A549 (cell line): ENCODE data around the gene TEAD4. TPM values are rescaled to one million over a fixed set of nuclear protein-coding genes. Genes with fewer than 3 reads are reported as not detected.

Experiments
- ATAC-seq, 2 experiments: fragments of 200-7000 bp in 1 of 2; fragments of >200 bp in 1 of 2; cut with Nextera tagmentation in 1 of 2; cut with Tn5 transposase in 1 of 2; 3 replicates each; pipeline versions ENCODE4 v1.8.0 to v1.9.1; 2018 to 2020; ENCODE audit warnings: mild to moderate bottlenecking in 1 of 2, moderate library complexity in 1 of 2
- CTCF ChIA-PET: fragments of 300-600 bp; sonication (Branson Sonifier 250); formaldehyde crosslinking; extraction: SDS; loops from one replicate; lab custom pipeline; 2021; ENCODE audit warnings: antibody characterized with exemption, inconsistent platforms; lab: Yijun Ruan, JAX
- POLR2A ChIA-PET: fragments of 350-600 bp; formaldehyde crosslinking; extraction: SDS; loops from one replicate; lab custom pipeline; 2021; ENCODE audit warnings: antibody characterized with exemption, inconsistent platforms; lab: Yijun Ruan, JAX
- DNase-seq, 2 experiments: peaks; one replicate each; pipeline versions ENCODE4 v3.0.0 to v3.0.0-alpha.2; 2011 to 2016; ENCODE audit warnings: low read depth in 1 of 2, low spot score in 1 of 2
- FAIRE-seq: peaks from 2 replicates; lab custom pipeline; 2011; peaks lifted over from hg19 to GRCh38; lab: Jason Lieb, UNC
- H3K27ac ChIP-seq, 2 experiments: fragments of >200 bp; sonication (Bioruptor Twin); formaldehyde crosslinking; 3 replicates each; pipeline ENCODE4 v1.5.1; 2016 to 2017
- H3K4me1 ChIP-seq: fragments of >200 bp; sonication (Bioruptor Twin); formaldehyde crosslinking; 3 replicates; pipeline ENCODE4 v1.6.1; 2016
- H3K4me2 ChIP-seq: fragments of >200 bp; sonication (Bioruptor Twin); formaldehyde crosslinking; 3 replicates; pipeline ENCODE4 v1.6.1; 2016
- H3K4me3 ChIP-seq: fragments of >200 bp; sonication (Bioruptor Twin); formaldehyde crosslinking; 3 replicates; pipeline ENCODE4 v1.5.1; 2016
- H3K9me3 ChIP-seq: fragments of >200 bp; sonication (Bioruptor Twin); formaldehyde crosslinking; 3 replicates; pipeline ENCODE4 v1.6.1; 2016
- BHLHE40 ChIP-seq: IDR thresholded peaks from 2 replicates; pipeline ENCODE4 v1.6.1; 2012; ENCODE audit warnings: low read depth, low read length, inconsistent platforms
- CEBPB ChIP-seq, 2 experiments: fragments of >200 bp in 1 of 2; sonication (Bioruptor Twin) in 1 of 2; formaldehyde crosslinking in 1 of 2; IDR thresholded peaks; 2 replicates each; pipeline ENCODE4 v1.6.1; 2012 to 2016
- CHD2 ChIP-seq: fragments of 150-350 bp; IDR thresholded peaks from 2 replicates; pipeline ENCODE4 v1.6.1; 2014; ENCODE audit warnings: low read length; ENCODE audit not compliant: partially characterized antibody
- CHD4 ChIP-seq: fragments of 200-600 bp; sonication (generic); IDR thresholded peaks from 2 replicates; pipeline ENCODE4 v1.6.1; 2016; ENCODE audit warnings: antibody characterized with exemption, mild to moderate bottlenecking, borderline replicate concordance
- CTCF ChIP-seq: fragments of >200 bp; sonication (Bioruptor Twin); formaldehyde crosslinking; IDR thresholded peaks from 3 replicates; pipeline ENCODE4 v1.5.1; 2016
- EHF ChIP-seq: fragments of 250-450 bp; sonication (Bioruptor Pico); IDR thresholded peaks from 2 replicates; pipeline ENCODE4 v1.5.0; 2020; ENCODE audit warnings: mild to moderate bottlenecking
- ELK1 ChIP-seq: fragments of 150-350 bp; IDR thresholded peaks from 2 replicates; pipeline ENCODE4 v1.6.1; 2014; ENCODE audit warnings: low read depth, mild to moderate bottlenecking, low read length
- EP300 ChIP-seq, 2 experiments: fragments of >200 bp; sonication (Bioruptor Twin); formaldehyde crosslinking; IDR thresholded peaks; 2 replicates in 1 of 2; 3 replicates in 1 of 2; pipeline ENCODE4 v1.6.1; 2016 to 2017
- ESRRA ChIP-seq: fragments of 150-350 bp; IDR thresholded peaks from 2 replicates; pipeline ENCODE4 v1.6.1; 2014; ENCODE audit warnings: mild to moderate bottlenecking, low read length, borderline replicate concordance
- FOSL2 ChIP-seq, 2 experiments: fragments of 450-650 bp in 1 of 2; fragments of >200 bp in 1 of 2; sonication (Bioruptor Twin) in 1 of 2; formaldehyde crosslinking; IDR thresholded peaks; 2 replicates each; pipeline versions ENCODE4 v1.5.0 to v1.6.1; 2016 to 2020; ENCODE audit warnings: mild to moderate bottlenecking in 1 of 2, moderate library complexity in 1 of 2
- HDAC2 ChIP-seq: fragments of 200-600 bp; sonication (generic); IDR thresholded peaks from 2 replicates; pipeline ENCODE4 v1.6.1; 2016
- HES2 ChIP-seq: fragments of >200 bp; sonication (Bioruptor Twin); formaldehyde crosslinking; IDR thresholded peaks from 2 replicates; pipeline ENCODE4 v1.6.1; 2016
- HEYL ChIP-seq: fragments of 250-450 bp; sonication (Bioruptor Pico); IDR thresholded peaks from 2 replicates; pipeline ENCODE4 v1.8.0; 2021; ENCODE audit warnings: mild to moderate bottlenecking, moderate library complexity
- HOXB13 ChIP-seq: fragments of 250-450 bp; sonication (Bioruptor Pico); IDR thresholded peaks from 2 replicates; pipeline ENCODE4 v1.5.0; 2020; ENCODE audit warnings: low read depth, mild to moderate bottlenecking, moderate library complexity
- JUNB ChIP-seq: fragments of >200 bp; sonication (Bioruptor Twin); formaldehyde crosslinking; IDR thresholded peaks from 2 replicates; pipeline ENCODE4 v1.6.1; 2016
- KDM1A ChIP-seq: fragments of 200-600 bp; sonication (generic); IDR thresholded peaks from 2 replicates; pipeline ENCODE4 v1.6.1; 2016; ENCODE audit warnings: low read depth, mild to moderate bottlenecking
- MAZ ChIP-seq: fragments of 150-350 bp; IDR thresholded peaks from 2 replicates; pipeline ENCODE4 v1.6.1; 2014; ENCODE audit warnings: antibody characterized with exemption, low read depth, low read length, borderline replicate concordance
- NFE2L2 ChIP-seq: fragments of 150-350 bp; conservative IDR thresholded peaks from 2 replicates; pipeline ENCODE4 v1.6.1; 2014; ENCODE audit warnings: low read length
- NPAS2 ChIP-seq: fragments of 250-450 bp; sonication (Bioruptor Pico); IDR thresholded peaks from 2 replicates; pipeline ENCODE4 v1.8.0; 2022; ENCODE audit warnings: mild to moderate bottlenecking, moderate library complexity, borderline replicate concordance
- POLR2AphosphoS2 ChIP-seq: conservative IDR thresholded peaks from 2 replicates; pipeline ENCODE4 v1.6.1; 2012; ENCODE audit warnings: low read length, improper control_type of control experiment, inconsistent platforms
- RCOR1 ChIP-seq: fragments of 150-350 bp; IDR thresholded peaks from 2 replicates; pipeline ENCODE4 v1.6.1; 2014; ENCODE audit warnings: antibody characterized with exemption, low read length, low read depth
- RFX5 ChIP-seq: fragments of 450-650 bp; IDR thresholded peaks from 2 replicates; pipeline ENCODE4 v1.7.1; 2014; ENCODE audit warnings: antibody characterized with exemption, mild to moderate bottlenecking, moderate library complexity
- SMC3 ChIP-seq: fragments of >200 bp; sonication (Bioruptor Twin); formaldehyde crosslinking; IDR thresholded peaks from 3 replicates; pipeline ENCODE4 v1.6.1; 2018; ENCODE audit warnings: inconsistent platforms
- SREBF2 ChIP-seq: fragments of 450-650 bp; IDR thresholded peaks from 2 replicates; pipeline ENCODE4 v1.6.1; 2014; ENCODE audit warnings: mild to moderate bottlenecking, moderate library complexity
- TFCP2L1 ChIP-seq: fragments of 250-450 bp; sonication (Bioruptor Pico); IDR thresholded peaks from 2 replicates; pipeline ENCODE4 v1.5.0; 2021; ENCODE audit warnings: mild to moderate bottlenecking
- TP53 ChIP-seq: fragments of 250-450 bp; sonication (Bioruptor Pico); IDR thresholded peaks from 2 replicates; pipeline ENCODE4 v1.5.0; 2021; ENCODE audit warnings: mild to moderate bottlenecking, moderate library complexity
- ZFP36 ChIP-seq: fragments of 450-650 bp; IDR thresholded peaks from 2 replicates; pipeline ENCODE4 v1.6.1; 2014; ENCODE audit warnings: borderline replicate concordance; ENCODE audit not compliant: partially characterized antibody
- WGBS: methylation state at CpG from one replicate; pipeline ENCODE4 v1.1.6; 2017; ENCODE audit errors: missing lambda C conversion rate; 5-methylcytosine and 5-hydroxymethylcytosine counted together
- polyA plus RNA-seq, 4 experiments: library from polyadenylated mRNA; depleted of rRNA in 3 of 4; stranded (reverse); fragments of >200 nt; fragmentation: RNase III in 1 of 4; extraction: RNeasy Plus Mini Kit Qiagen cat#74134 plus additional on column Dnase treatment in 1 of 4; gene quantifications; 2 replicates in 3 of 4; 3 replicates in 1 of 4; pipeline ENCODE4 v1.2.3, GENCODE V29; 2011 to 2017
- TF ChIP-seq, protein P1 (sequence below): fragments of >200 bp; sonication (Bioruptor Twin); formaldehyde crosslinking; IDR thresholded peaks from 3 replicates; pipeline ENCODE4 v1.6.1; 2016
- TF ChIP-seq, protein P2 (sequence below): fragments of 450-650 bp; IDR thresholded peaks from 2 replicates; pipeline ENCODE4 v1.6.1; 2014; ENCODE audit warnings: antibody characterized with exemption

The TEAD4 gene
- polyA plus RNA-seq, 2 of the 4 experiments (the other 2 are of a cell fraction) = 22.6 to 31.8 TPM

DNA sequence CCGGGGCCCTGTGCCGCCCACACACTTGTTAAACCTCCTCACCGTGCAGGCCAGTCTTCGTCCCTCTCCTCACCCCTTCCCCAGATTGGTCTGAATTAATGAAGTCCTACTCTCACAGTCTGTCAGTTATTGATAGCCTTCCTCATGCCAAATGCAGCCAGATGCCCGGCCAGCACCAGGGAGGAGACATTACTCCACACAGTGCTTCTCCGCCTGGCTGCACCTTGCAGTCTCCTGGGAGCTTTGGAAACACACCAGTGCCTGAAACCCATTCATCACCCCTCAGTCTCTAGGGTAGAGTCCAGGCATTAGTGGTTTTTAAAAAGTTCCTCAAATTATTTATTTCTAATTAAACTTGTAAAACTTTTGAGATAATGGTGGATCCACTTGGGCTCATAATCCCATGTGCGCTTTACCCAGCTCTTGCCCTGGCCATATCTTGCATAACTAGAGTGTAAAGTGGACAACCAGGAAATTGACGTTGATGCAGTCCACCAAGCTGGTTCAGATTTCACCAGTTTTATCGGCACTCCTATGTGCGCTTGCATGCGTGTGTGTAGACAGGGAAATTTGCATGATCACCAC lies 79.8 kb downstream of the TEAD4 start:
- no peak for FAIRE-seq
- H3K4me2 ChIP-seq = no peak overlapping the region
- CTCF ChIA-PET = interaction anchor here (0.6 to 2.5 kb wide), 6 partner anchors 14 to 293 kb away, joined by 3 to 7 read pairs (median 4); partner anchors contain the start of gene ITFG2
- POLR2A ChIA-PET = no interaction called here
- no peaks in the 10 kb centered on the region for H3K4me1 ChIP-seq
- H3K27ac ChIP-seq = no peak overlapping the region
- TF ChIP-seq SREBF2 (no peak), MAZ (no peak), POLR2AphosphoS2 (no peak), HEYL (no peak), EP300 (IDR thresholded peaks at IDR 0.05) (no peak), CEBPB (IDR thresholded peaks at IDR 0.05) (no peak), JUNB (no peak), CHD2 (no peak), HES2 (no peak), RCOR1 (no peak), ELK1 (no peak), CHD4 (no peak), RFX5 (no peak), TP53 (CRISPR knock-in tag) (no peak), CTCF (no peak), HOXB13 (CRISPR knock-in tag) (no peak), KDM1A (no peak), EHF (CRISPR knock-in tag) (no peak)
- ATAC-seq = no peak
- no peak overlapping the region for H3K4me3 ChIP-seq
- no peak for DNase-seq
- WGBS = 91% methylated on average over 11 of the region's 11 CpGs
- H3K9me3 ChIP-seq = no peaks in the 10 kb centered on the region

DNA sequence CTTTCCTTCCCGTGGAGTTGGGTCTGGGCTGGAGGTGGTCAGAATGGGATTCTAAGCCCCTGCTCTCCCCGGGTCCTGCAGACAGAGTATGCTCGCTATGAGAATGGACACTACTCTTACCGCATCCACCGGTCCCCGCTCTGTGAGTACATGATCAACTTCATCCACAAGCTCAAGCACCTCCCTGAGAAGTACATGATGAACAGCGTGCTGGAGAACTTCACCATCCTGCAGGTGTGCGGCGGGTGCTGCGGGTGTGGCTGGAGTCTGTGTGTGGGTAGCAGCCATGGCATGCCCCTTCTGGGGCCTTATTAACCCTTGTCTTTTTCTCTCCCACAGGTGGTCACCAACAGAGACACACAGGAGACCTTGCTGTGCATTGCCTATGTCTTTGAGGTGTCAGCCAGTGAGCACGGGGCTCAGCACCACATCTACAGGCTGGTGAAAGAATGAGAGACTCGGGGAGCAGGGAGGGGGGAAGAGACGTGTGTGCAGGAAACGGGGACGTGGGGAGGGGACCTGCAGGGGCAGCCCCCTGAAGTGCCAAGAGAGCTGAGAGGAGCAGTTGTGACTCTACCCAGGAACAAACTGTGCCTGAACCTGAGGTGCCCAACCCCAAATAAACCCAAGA lies 80.9 kb downstream of the TEAD4 start:
- H3K27ac ChIP-seq = no peak overlapping the region

More for the DNA sequence above, 80.9 kb downstream of the TEAD4 start:
- Histone ChIP-seq H3K4me3 (no peak overlapping the region), H3K9me3 (no peaks in the 10 kb centered on the region), H3K4me1 (no peaks in the 10 kb centered on the region), H3K4me2 (no peak overlapping the region)
- no peak for TF ChIP-seq HDAC2
- TF ChIP-seq NFE2L2 = no peak
- TF ChIP-seq JUNB = no peak
- TF ChIP-seq, protein P1, sequence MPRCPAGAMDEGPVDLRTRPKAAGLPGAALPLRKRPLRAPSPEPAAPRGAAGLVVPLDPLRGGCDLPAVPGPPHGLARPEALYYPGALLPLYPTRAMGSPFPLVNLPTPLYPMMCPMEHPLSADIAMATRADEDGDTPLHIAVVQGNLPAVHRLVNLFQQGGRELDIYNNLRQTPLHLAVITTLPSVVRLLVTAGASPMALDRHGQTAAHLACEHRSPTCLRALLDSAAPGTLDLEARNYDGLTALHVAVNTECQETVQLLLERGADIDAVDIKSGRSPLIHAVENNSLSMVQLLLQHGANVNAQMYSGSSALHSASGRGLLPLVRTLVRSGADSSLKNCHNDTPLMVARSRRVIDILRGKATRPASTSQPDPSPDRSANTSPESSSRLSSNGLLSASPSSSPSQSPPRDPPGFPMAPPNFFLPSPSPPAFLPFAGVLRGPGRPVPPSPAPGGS = no peak
- TF ChIP-seq RCOR1 = no peak
- no peak for TF ChIP-seq RFX5
- TF ChIP-seq NPAS2 (CRISPR knock-in tag) = no peak
- TF ChIP-seq BHLHE40 = no peak
- no peak for TF ChIP-seq ELK1
- TF ChIP-seq TFCP2L1 (CRISPR knock-in tag) = no peak
- no peak for TF ChIP-seq FOSL2 (IDR thresholded peaks at IDR 0.05)
- TF ChIP-seq FOSL2 (CRISPR knock-in tag; IDR thresholded peaks at IDR 0.05) = no peak
- TF ChIP-seq, protein P2, sequence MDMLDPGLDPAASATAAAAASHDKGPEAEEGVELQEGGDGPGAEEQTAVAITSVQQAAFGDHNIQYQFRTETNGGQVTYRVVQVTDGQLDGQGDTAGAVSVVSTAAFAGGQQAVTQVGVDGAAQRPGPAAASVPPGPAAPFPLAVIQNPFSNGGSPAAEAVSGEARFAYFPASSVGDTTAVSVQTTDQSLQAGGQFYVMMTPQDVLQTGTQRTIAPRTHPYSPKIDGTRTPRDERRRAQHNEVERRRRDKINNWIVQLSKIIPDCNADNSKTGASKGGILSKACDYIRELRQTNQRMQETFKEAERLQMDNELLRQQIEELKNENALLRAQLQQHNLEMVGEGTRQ = no peak
- TF ChIP-seq ESRRA = no peak
- TF ChIP-seq SMC3 = no peak
- TF ChIP-seq ZFP36 = no peak
- no peak for TF ChIP-seq CHD4
- CTCF ChIA-PET = interaction anchor here (1.1 to 2.5 kb wide), 4 partner anchors 33 to 156 kb away, joined by 4 to 7 read pairs (median 4); no protein-coding TSS in a partner anchor
- POLR2A ChIA-PET = no interaction called here
- FAIRE-seq (no peak), ATAC-seq (no peak), DNase-seq (no peak)
- WGBS = 93% methylated on average over 15 of the region's 15 CpGs
